Adrenal gland (tissue), 5 donors: ENCODE results near the gene GMDS.

Source experiments
- CTCF ChIP-seq, 6 experiments: fragments of 450-650 bp in 4 of 6; fragments of 200-600 bp in 2 of 6; sonication (generic) in 1 of 6; IDR thresholded peaks; 1 replicate in 5 of 6; 2 replicates in 1 of 6; pipeline versions ENCODE4 v1.5.1 to v1.8.0; 2016 to 2021; ENCODE audit warnings: antibody characterized with exemption in 6 of 6, mild to moderate bottlenecking in 2 of 6, moderate library complexity in 1 of 6
- POLR2A ChIP-seq, 2 donors: fragments of 450-650 bp; IDR thresholded peaks; one replicate each; pipeline ENCODE4 v1.6.1; 2017; ENCODE audit warnings: antibody characterized with exemption in 2 of 2, mild to moderate bottlenecking in 2 of 2, moderate library complexity in 1 of 2
- donor health status: DM: no; HTN: no; CAD: no.

- TF ChIP-seq CTCF (IDR thresholded peaks at IDR 0.05) (no peak), POLR2A (IDR thresholded peaks at IDR 0.05) (no peak)
These were observed 80.9 kb downstream of the GMDS start for GRCh38 chr6:2164481-2164880.
